Hepatocyte (in vitro differentiated cells): ENCODE measurements around the gene RPL10A. TPM values are rescaled to one million over a fixed set of nuclear protein-coding genes. Genes with fewer than 3 reads are reported as not detected.

ENCODE experiments used
- DNase-seq: peaks from one replicate; pipeline ENCODE4 v3.0.0-alpha.2; 2016; ENCODE audit warnings: low spot score
- H2AFZ ChIP-seq: fragments of 200-600 bp; sonication (generic); 2 replicates; pipeline ENCODE4 v1.6.0; 2016; ENCODE audit warnings: antibody characterized with exemption, mild to moderate bottlenecking
- H3K27ac ChIP-seq: fragments of 200-600 bp; sonication (generic); 2 replicates; pipeline ENCODE4 v1.5.1; 2016; ENCODE audit warnings: mild to moderate bottlenecking
- H3K27me3 ChIP-seq: fragments of 200-600 bp; sonication (generic); 2 replicates; pipeline ENCODE4 v1.6.1; 2016
- H3K36me3 ChIP-seq: fragments of 200-600 bp; sonication (generic); replicated peaks from 2 replicates; pipeline ENCODE4 v1.5.1; 2016; ENCODE audit warnings: low read depth; ENCODE audit not compliant: insufficient read depth
- H3K4me1 ChIP-seq: fragments of 200-600 bp; sonication (generic); 2 replicates; pipeline ENCODE4 v1.5.1; 2016; ENCODE audit warnings: mild to moderate bottlenecking, moderate library complexity; ENCODE audit not compliant: insufficient read depth
- H3K4me2 ChIP-seq: fragments of 200-600 bp; sonication (generic); 2 replicates; pipeline ENCODE4 v1.6.0; 2016
- H3K4me3 ChIP-seq: fragments of 200-600 bp; sonication (generic); 2 replicates; pipeline ENCODE4 v1.5.1; 2016; ENCODE audit warnings: mild to moderate bottlenecking
- H3K79me2 ChIP-seq: fragments of 200-600 bp; sonication (generic); 2 replicates; pipeline ENCODE4 v1.6.0; 2017; ENCODE audit warnings: mild to moderate bottlenecking
- H3K9me2 ChIP-seq: fragments of 200-600 bp; sonication (generic); replicated peaks from 2 replicates; pipeline ENCODE4 v1.6.0; 2017; ENCODE audit warnings: mild to moderate bottlenecking; ENCODE audit not compliant: insufficient read depth
- H3K9me3 ChIP-seq: fragments of 200-600 bp; sonication (generic); 2 replicates; pipeline ENCODE4 v1.5.1; 2016; ENCODE audit warnings: low read depth, mild to moderate bottlenecking
- H4K20me1 ChIP-seq: fragments of 200-600 bp; sonication (generic); 2 replicates; pipeline ENCODE4 v1.6.0; 2016; ENCODE audit warnings: mild to moderate bottlenecking; ENCODE audit not compliant: insufficient read depth, poor library complexity, severe bottlenecking
- CTCF ChIP-seq: fragments of 200-600 bp; sonication (generic); IDR thresholded peaks from 2 replicates; pipeline ENCODE4 v1.5.1; 2016; ENCODE audit warnings: antibody characterized with exemption, mild to moderate bottlenecking; ENCODE audit not compliant: poor library complexity
- EZH2 ChIP-seq: fragments of 200-600 bp; sonication (generic); IDR thresholded peaks from 2 replicates; pipeline ENCODE4 v1.6.1; 2016; ENCODE audit warnings: antibody characterized with exemption, mild to moderate bottlenecking, borderline replicate concordance
- EZH2phosphoT487 ChIP-seq: fragments of 200-600 bp; sonication (generic); IDR thresholded peaks from one replicate; pipeline ENCODE4 v1.6.1; 2018; ENCODE audit warnings: antibody characterized with exemption, mild to moderate bottlenecking, low read depth, moderate library complexity; ENCODE audit not compliant: unreplicated experiment, severe bottlenecking
- WGBS: methylation state at CpG from one replicate; pipeline ENCODE4 v1.1.6; 2016; ENCODE audit warnings: low lambda C conversion rate; ENCODE audit errors: missing lambda C conversion rate; 5-methylcytosine and 5-hydroxymethylcytosine counted together
- polyA plus RNA-seq: library from polyadenylated mRNA; unstranded; fragments of >200 nt; fragmentation: Nextera tagmentation; extraction: Ambion mirVana; gene quantifications from 2 replicates; pipeline ENCODE4 v1.2.1, GENCODE V29; 2016
- total RNA-seq: library from RNA; depleted of rRNA; stranded (reverse); fragments of >200 nt; gene quantifications from 2 replicates; pipeline ENCODE4 v1.2.3, GENCODE V29; 2014

Gene RPL10A
- total and polyA plus RNA-seq, 2 experiments from 2014 or later = 308 to 1,102 TPM

GRCh38 chr6:35443341-35444030 lies 24.7 kb upstream of the RPL10A start:
- no peaks in the 10 kb centered on the region for H3K4me1 ChIP-seq
- no peaks in the 10 kb centered on the region for H3K79me2 ChIP-seq
- no peak for TF ChIP-seq EZH2phosphoT487
- TF ChIP-seq CTCF = no peak
- TF ChIP-seq EZH2 = no peak
- no peaks in the 10 kb centered on the region for H3K36me3 ChIP-seq
- no peak overlapping the region for H3K4me2 ChIP-seq
- no peak overlapping the region for H3K4me3 ChIP-seq
- no peak for DNase-seq
- H2AFZ ChIP-seq = no peak overlapping the region
- H3K27ac ChIP-seq = no peak overlapping the region
- no peaks in the 10 kb centered on the region for H3K9me3 ChIP-seq
- H3K9me2 ChIP-seq = no peaks in the 10 kb centered on the region
- WGBS = 93% methylated on average over 9 of the region's 9 CpGs
- no peaks in the 10 kb centered on the region for H3K27me3 ChIP-seq
- no peaks in the 10 kb centered on the region for H4K20me1 ChIP-seq

- no peaks in the 10 kb centered on the region for H3K27me3 ChIP-seq
- H3K4me2 ChIP-seq = no peak overlapping the region
- H2AFZ ChIP-seq = no peak overlapping the region
- no peaks in the 10 kb centered on the region for H3K4me1 ChIP-seq
- no peak for TF ChIP-seq EZH2
- no peak overlapping the region for H3K4me3 ChIP-seq
- DNase-seq = no peak
- whole genome bisulfite sequencing = 92% methylated on average over 7 of the region's 7 CpGs
- no peaks in the 10 kb centered on the region for H3K36me3 ChIP-seq
- no peaks in the 10 kb centered on the region for H3K9me2 ChIP-seq
- no peaks in the 10 kb centered on the region for H3K9me3 ChIP-seq
- H4K20me1 ChIP-seq = no peaks in the 10 kb centered on the region
- no peak overlapping the region for H3K27ac ChIP-seq
- H3K79me2 ChIP-seq = no peaks in the 10 kb centered on the region
These were observed 22.5 kb upstream of the RPL10A start for GRCh38 chr6:35445691-35446090.

- TF ChIP-seq EZH2 (no peak), CTCF (no peak), EZH2phosphoT487 (no peak)
These were observed 20.0 kb upstream of the RPL10A start for GRCh38 chr6:35448191-35448590.

GRCh38 chr6:35449287-35449881 lies 18.8 kb upstream of the RPL10A start:
- H4K20me1 ChIP-seq = no peaks in the 10 kb centered on the region
- no peaks in the 10 kb centered on the region for H3K9me3 ChIP-seq
- H3K9me2 ChIP-seq = no peaks in the 10 kb centered on the region
- no peak overlapping the region for H3K4me2 ChIP-seq
- H3K79me2 ChIP-seq = peaks cover 9% of the 10 kb centered on the region
- no peaks in the 10 kb centered on the region for H3K27me3 ChIP-seq
- no peak overlapping the region for H2AFZ ChIP-seq
- no peaks in the 10 kb centered on the region for H3K36me3 ChIP-seq
- H3K27ac ChIP-seq = no peak overlapping the region
- 33% methylated on average over 14 of the region's 14 CpGs for WGBS
- TF ChIP-seq EZH2 (no peak), CTCF (peak; percentile 80), EZH2phosphoT487 (no peak)
- no peak overlapping the region for H3K4me3 ChIP-seq
- H3K4me1 ChIP-seq = peaks cover 14% of the 10 kb centered on the region
- peak; percentile 89 for DNase-seq

More at GRCh38 chr6:35448191-35448590, 20.0 kb upstream of the RPL10A start:
- peaks cover under 1% of the 10 kb centered on the region for H3K79me2 ChIP-seq
- no peaks in the 10 kb centered on the region for H3K27me3 ChIP-seq
- H3K36me3 ChIP-seq = no peaks in the 10 kb centered on the region
- H4K20me1 ChIP-seq = no peaks in the 10 kb centered on the region
- no peak for DNase-seq
- no peak overlapping the region for H3K27ac ChIP-seq
- WGBS = 63% methylated on average over 7 of the region's 7 CpGs
- no peak overlapping the region for H2AFZ ChIP-seq
- H3K9me3 ChIP-seq = no peaks in the 10 kb centered on the region
- H3K4me2 ChIP-seq = no peak overlapping the region
- peaks cover 4% of the 10 kb centered on the region for H3K4me1 ChIP-seq
- no peak overlapping the region for H3K4me3 ChIP-seq
- H3K9me2 ChIP-seq = no peaks in the 10 kb centered on the region
